IMR-90 (cell line): ENCODE measurements around the gene DPYSL3. TPM values are rescaled to one million over a fixed set of nuclear protein-coding genes. Genes with fewer than 3 reads are reported as not detected.

ENCODE experiments used
- ATAC-seq: fragments of 200-7000 bp; cut with Tn5 transposase; 2 replicates; pipeline ENCODE4 v1.9.1; 2020; ENCODE audit warnings: low read depth, mild to moderate bottlenecking, moderate library complexity
- BruUV-seq: library from RNA; stranded (reverse); fragments of 400-500 nt; replicated peaks from 2 replicates; lab custom pipeline; 2021; lab: Mats Ljungman, UMichigan
- CTCF ChIA-PET: fragments of 300-600 bp; formaldehyde crosslinking; extraction: SDS; loops from one replicate; lab custom pipeline; 2021; ENCODE audit warnings: antibody characterized with exemption; lab: Yijun Ruan, JAX
- POLR2A ChIA-PET: fragments of 300-600 bp; sonication (Branson Sonifier 250); formaldehyde crosslinking; loops from one replicate; lab custom pipeline; 2022; ENCODE audit warnings: antibody characterized with exemption; ENCODE audit not compliant: unreplicated experiment; lab: Charles Lee
- DNase-seq: peaks from one replicate; pipeline ENCODE4 v3.0.0; 2013
- H2AFZ ChIP-seq: replicated peaks from 2 replicates; pipeline ENCODE3; 2013; ENCODE audit warnings: low read length, mild to moderate bottlenecking; ENCODE audit not compliant: poor library complexity
- H2AK5ac ChIP-seq: 2 replicates; pipeline ENCODE4 v1.6.1; 2013; ENCODE audit warnings: low read depth, low read length, inconsistent platforms
- H2AK9ac ChIP-seq: replicated peaks from 2 replicates; pipeline ENCODE3; 2013; ENCODE audit warnings: mild to moderate bottlenecking, low read depth, low read length, moderate library complexity; ENCODE audit not compliant: poor library complexity
- H2BK120ac ChIP-seq: 2 replicates; pipeline ENCODE4 v1.6.1; 2013; ENCODE audit warnings: low read depth, low read length, inconsistent platforms
- H2BK15ac ChIP-seq: 3 replicates; pipeline ENCODE4 v1.6.1; 2013; ENCODE audit warnings: low read depth, low read length, inconsistent platforms
- H2BK20ac ChIP-seq: 2 replicates; pipeline ENCODE4 v1.6.1; 2013; ENCODE audit warnings: low read depth, mild to moderate bottlenecking, inconsistent platforms, low read length, moderate library complexity
- H2BK5ac ChIP-seq: 2 replicates; pipeline ENCODE4 v1.6.1; 2013; ENCODE audit warnings: mild to moderate bottlenecking, low read depth, low read length, inconsistent platforms; ENCODE audit not compliant: poor library complexity, severe bottlenecking
- H3K14ac ChIP-seq: replicated peaks from 2 replicates; pipeline ENCODE4 v1.6.1; 2013; ENCODE audit warnings: low read depth, low read length, inconsistent platforms
- H3K18ac ChIP-seq: 2 replicates; pipeline ENCODE4 v1.6.1; 2013; ENCODE audit warnings: low read depth, low read length, control low read depth
- H3K23ac ChIP-seq: 2 replicates; pipeline ENCODE4 v1.6.1; 2013; ENCODE audit warnings: low read depth, low read length, inconsistent platforms
- H3K27ac ChIP-seq: 2 replicates; pipeline ENCODE4 v1.5.1; 2013; ENCODE audit warnings: mild to moderate bottlenecking, control low read depth, low read length; ENCODE audit not compliant: insufficient read depth
- H3K27me3 ChIP-seq: 2 replicates; pipeline ENCODE4 v1.6.1; 2013; ENCODE audit warnings: low read length; ENCODE audit not compliant: control insufficient read depth, insufficient read depth
- H3K36me3 ChIP-seq: 2 replicates; pipeline ENCODE4 v1.6.1; 2013; ENCODE audit warnings: low read length, mixed read lengths; ENCODE audit not compliant: control insufficient read depth, insufficient read depth
- H3K4ac ChIP-seq: 2 replicates; pipeline ENCODE4 v1.6.1; 2013; ENCODE audit warnings: low read depth, low read length, inconsistent platforms
- H3K4me1 ChIP-seq: 2 replicates; pipeline ENCODE4 v1.6.1; 2013; ENCODE audit warnings: low read length, mixed read lengths; ENCODE audit not compliant: control insufficient read depth, insufficient read depth
- H3K4me2 ChIP-seq: 2 replicates; pipeline ENCODE4 v1.6.1; 2013; ENCODE audit warnings: low read depth, mild to moderate bottlenecking, control low read depth, low read length, moderate library complexity
- H3K4me3 ChIP-seq: 2 replicates; pipeline ENCODE4 v1.5.1; 2013; ENCODE audit warnings: low read depth, mild to moderate bottlenecking, control low read depth, low read length, moderate library complexity; ENCODE audit not compliant: insufficient read depth
- H3K56ac ChIP-seq: 2 replicates; pipeline ENCODE4 v1.6.1; 2013; ENCODE audit warnings: low read length, inconsistent platforms; ENCODE audit not compliant: insufficient read depth; ENCODE audit errors: extremely low read depth
- H3K79me1 ChIP-seq, 2 experiments: 2 replicates each; pipeline ENCODE4 v1.6.1; 2013; ENCODE audit warnings: low read length in 2 of 2, inconsistent platforms in 1 of 2, low read depth in 1 of 2
- H3K9ac ChIP-seq: 2 replicates; pipeline ENCODE4 v1.6.1; 2013; ENCODE audit warnings: low read depth, low read length, control low read depth
- H3K9me1 ChIP-seq: 2 replicates; pipeline ENCODE4 v1.6.1; 2013; ENCODE audit warnings: low read length, inconsistent platforms; ENCODE audit not compliant: insufficient read depth
- H3K9me3 ChIP-seq: 2 replicates; pipeline ENCODE4 v1.6.1; 2013; ENCODE audit warnings: low read length; ENCODE audit not compliant: control insufficient read depth, insufficient read depth
- H4K20me1 ChIP-seq: 2 replicates; pipeline ENCODE4 v1.6.1; 2013; ENCODE audit warnings: low read length, inconsistent platforms; ENCODE audit not compliant: insufficient read depth
- H4K5ac ChIP-seq: 2 replicates; pipeline ENCODE4 v1.6.1; 2013; ENCODE audit warnings: mild to moderate bottlenecking, low read depth, low read length, control low read depth
- H4K8ac ChIP-seq, 2 experiments: 2 replicates each; pipeline ENCODE4 v1.6.1; 2013; ENCODE audit warnings: low read depth in 2 of 2, low read length in 2 of 2, control low read depth in 1 of 2, inconsistent platforms in 1 of 2
- H4K91ac ChIP-seq: 2 replicates; pipeline ENCODE4 v1.6.1; 2013; ENCODE audit warnings: low read depth, low read length, inconsistent platforms; ENCODE audit not compliant: insufficient read depth
- CTCF ChIP-seq: conservative IDR thresholded peaks from 2 replicates; pipeline ENCODE4 v1.5.1; 2012; ENCODE audit warnings: mild to moderate bottlenecking, low read depth, low read length, improper control_type of control experiment
- NFE2L2 ChIP-seq: fragments of 150-350 bp; IDR thresholded peaks from 2 replicates; pipeline ENCODE4 v1.6.1; 2016; ENCODE audit warnings: low read depth, mild to moderate bottlenecking, low read length
- RCOR1 ChIP-seq: IDR thresholded peaks from 2 replicates; pipeline ENCODE4 v1.6.1; 2012; ENCODE audit warnings: mild to moderate bottlenecking, low read length, improper control_type of control experiment; ENCODE audit not compliant: insufficient replicate concordance
- RFX5 ChIP-seq: IDR thresholded peaks from 2 replicates; pipeline ENCODE4 v1.8.0; 2012; ENCODE audit warnings: low read depth, mild to moderate bottlenecking, low read length, moderate library complexity
- WGBS, 2 experiments: methylation state at CpG; one replicate each; pipeline versions ENCODE4 v1.1.5 to v1.1.7; 2013; ENCODE audit warnings: missing lambda C conversion rate in 2 of 2; ENCODE audit not compliant: insufficient read length in 1 of 2; ENCODE audit errors: extremely low coverage in 2 of 2; 5-methylcytosine and 5-hydroxymethylcytosine counted together
- dilution Hi-C: fragments of 300-500 bp; cut with HindIII; formaldehyde crosslinking; loops from one replicate; pipeline ENCODE4 v1.14.3; 2018; ENCODE audit warnings: low sequenced_read_pairs; ENCODE audit not compliant: unreplicated experiment
- in situ Hi-C: fragments of 300-500 bp; cut with MboI; formaldehyde crosslinking; loops from 3 replicates; pipeline ENCODE4 v1.14.3; 2019; ENCODE audit warnings: low sequenced_read_pairs, inconsistent platforms, mixed read lengths
- intact Hi-C: fragments of 100-400 bp; cut with micrococcal nuclease; formaldehyde crosslinking; loops from 2 replicates; pipeline ENCODE4 v1.10.0; 2022
- microRNA-seq, 2 experiments: library from miRNA; stranded (forward) in 1 of 2; unstranded in 1 of 2; fragments of 10-50 nt in 1 of 2; fragments of <30 nt in 1 of 2; gene quantifications in 1 of 2; microRNA quantifications in 1 of 2; one replicate each; pipeline versions ENCODE3 to v1.1.0; 2013 to 2020; ENCODE audit not compliant: insufficient read depth in 1 of 2, insufficient read length in 1 of 2, unreplicated experiment in 1 of 2
- polyA plus RNA-seq, 3 experiments: library from polyadenylated mRNA; depleted of rRNA; stranded (reverse); fragments of >200 nt; gene quantifications; 2 replicates each; pipeline ENCODE4 v1.2.3, GENCODE V29; 2012; ENCODE audit warnings: low replicate concordance in 1 of 3
- small RNA-seq, 5 experiments: library from RNA; depleted of rRNA; stranded (forward); fragments of <200 nt; gene quantifications; one replicate each; pipeline ENCODE3, GENCODE V24; 2012
- total RNA-seq: library from RNA; depleted of rRNA; stranded (reverse); fragments of >200 nt; gene quantifications from 2 replicates; pipeline ENCODE4 v1.2.3, GENCODE V29; 2012

Gene DPYSL3
- total and polyA plus RNA-seq, 2 of the 4 experiments (the other 2 are of a cell fraction), result 50.2 to 60.9 TPM

- Histone ChIP-seq H3K4me1 (no peaks in the 10 kb centered on the region), H3K9me1 (no peaks in the 10 kb centered on the region), H3K56ac (no peak overlapping the region), H3K4me2 (no peak overlapping the region), H2BK20ac (no peak overlapping the region), H3K18ac (no peak overlapping the region), H3K23ac (no peak overlapping the region), H2AK9ac (no peak overlapping the region), H3K4ac (no peak overlapping the region), H3K27ac (no peak overlapping the region), H2BK120ac (no peak overlapping the region), H2AK5ac (no peak overlapping the region), H4K5ac (no peak overlapping the region), H3K9me3 (no peaks in the 10 kb centered on the region), H3K27me3 (peaks cover 5% of the 10 kb centered on the region), H3K4me3 (no peak overlapping the region), H2BK15ac (no peak overlapping the region), H3K36me3 (no peaks in the 10 kb centered on the region), H4K8ac (no peak overlapping the region), H3K79me1 (no peaks in the 10 kb centered on the region), H2AFZ (no peak overlapping the region), H4K20me1 (no peaks in the 10 kb centered on the region), H3K9ac (no peak overlapping the region), H2BK5ac (no peak overlapping the region), H4K91ac (no peak overlapping the region), H3K14ac (no peak overlapping the region)
- CTCF ChIA-PET, result no interaction called here
- no TSS peak for BruUV-seq
- intact Hi-C loops, result no loop called here
- TF ChIP-seq CTCF, result no peak
- no peak for TF ChIP-seq RFX5
- TF ChIP-seq NFE2L2, result no peak
- TF ChIP-seq RCOR1, result no peak
- no CpG with 5 or more reads among the region's 1 CpG for WGBS, 2 experiments
- ATAC-seq (no peak), DNase-seq (no peak)
- dilution Hi-C loops, result no loop called here
- in situ Hi-C loops, result no loop called here
- POLR2A ChIA-PET, result no interaction called here
Observed at GRCh38 chr5:147340941-147341340, 168.9 kb downstream of the DPYSL3 start.

Small RNA genes lying within 50 kb of the gene (microRNA-seq; reads per million reads assigned to microRNA genes)
- not detected for gene AC011373.1 (ENCODE audit: insufficient read depth, insufficient read length)

Small RNA genes lying within 50 kb of the gene (small RNA-seq; reads per million reads assigned to genes)
- gene AC011373.1, result 0 reads per million in 5 experiments
